K562 (cell line): ENCODE data around the gene LMBR1. TPM values are rescaled to one million over a fixed set of nuclear protein-coding genes. Genes with fewer than 3 reads are reported as not detected.

Source experiments
- ATF2 ChIP-seq: sonication (generic); formaldehyde crosslinking; IDR thresholded peaks from 2 replicates; pipeline ENCODE4 v1.8.1; 2022; ENCODE audit warnings: missing genetic modification reagents
- ATF7 ChIP-seq: fragments of 450-650 bp; IDR thresholded peaks from 2 replicates; pipeline ENCODE4 v1.7.1; 2014; ENCODE audit warnings: mild to moderate bottlenecking, moderate library complexity
- CHD1 ChIP-seq: fragments of 200-600 bp; sonication (generic); IDR thresholded peaks from one replicate; pipeline ENCODE4 v1.6.1; 2012; ENCODE audit warnings: mild to moderate bottlenecking, moderate library complexity, low read length, inconsistent platforms
- COPS2 ChIP-seq: fragments of 450-650 bp; conservative IDR thresholded peaks from 2 replicates; pipeline ENCODE4 v1.6.1; 2016; ENCODE audit warnings: mild to moderate bottlenecking, moderate library complexity
- CREB1 ChIP-seq, 2 experiments: sonication (generic) in 1 of 2; formaldehyde crosslinking in 1 of 2; IDR thresholded peaks; 2 replicates each; pipeline versions ENCODE4 v1.6.1 to v1.8.0; 2012 to 2022; ENCODE audit warnings: inconsistent platforms in 1 of 2, mild to moderate bottlenecking in 1 of 2, missing genetic modification reagents in 1 of 2, moderate library complexity in 1 of 2
- GABPA ChIP-seq: fragments of 200-800 bp; sonication (Bioruptor generic); conservative IDR thresholded peaks from 2 replicates; pipeline ENCODE4 v1.6.1; 2016; ENCODE audit warnings: low read depth, missing genetic modification characterization, missing compliant biosample characterization
- HCFC1 ChIP-seq: IDR thresholded peaks from 2 replicates; pipeline ENCODE4 v1.6.1; 2012; ENCODE audit warnings: low read depth, low read length, improper control_type of control experiment
- HSF4 ChIP-seq: fragments of 250-450 bp; sonication (Bioruptor Pico); IDR thresholded peaks from 2 replicates; pipeline ENCODE4 v2.1.2; 2022; ENCODE audit warnings: mild to moderate bottlenecking, moderate library complexity, borderline replicate concordance
- JUN ChIP-seq, 2 experiments: sonication (generic) in 1 of 2; formaldehyde crosslinking in 1 of 2; IDR thresholded peaks; 2 replicates each; pipeline versions ENCODE4 v1.6.1 to v1.8.0; 2012 to 2022; ENCODE audit warnings: borderline replicate concordance in 2 of 2, mild to moderate bottlenecking in 2 of 2, improper control_type of control experiment in 1 of 2, low read depth in 1 of 2, low read length in 1 of 2, missing genetic modification reagents in 1 of 2
- JUND ChIP-seq, 2 experiments: IDR thresholded peaks; 2 replicates in 1 of 2; 3 replicates in 1 of 2; pipeline ENCODE4 v1.6.1; 2011; ENCODE audit warnings: borderline replicate concordance in 2 of 2, low read depth in 2 of 2, low read length in 2 of 2, improper control_type of control experiment in 1 of 2, missing biosample characterization in 1 of 2, missing genetic modification characterization in 1 of 2, missing genetic modification reagents in 1 of 2
- KDM5B ChIP-seq: fragments of 200-600 bp; sonication (generic); IDR thresholded peaks from 2 replicates; pipeline ENCODE4 v1.6.1; 2012; ENCODE audit warnings: low read depth, mild to moderate bottlenecking, moderate library complexity, low read length, control low read depth, inconsistent platforms; ENCODE audit not compliant: insufficient replicate concordance
- L3MBTL2 ChIP-seq: fragments of 450-650 bp; IDR thresholded peaks from 2 replicates; pipeline ENCODE4 v1.6.1; 2016; ENCODE audit warnings: mild to moderate bottlenecking, moderate library complexity
- NFIC ChIP-seq: fragments of 450-650 bp; IDR thresholded peaks from 2 replicates; pipeline ENCODE4 v1.6.1; 2017; ENCODE audit warnings: mild to moderate bottlenecking, inconsistent platforms
- SAFB ChIP-seq: fragments of 200-400 bp; formaldehyde crosslinking; IDR thresholded peaks from 2 replicates; pipeline ENCODE4 v1.6.1; 2017; ENCODE audit warnings: low read depth, low read length, borderline replicate concordance
- SMARCC2 ChIP-seq: fragments of 450-650 bp; IDR thresholded peaks from 2 replicates; pipeline ENCODE4 v1.6.1; 2017; ENCODE audit warnings: antibody characterized with exemption, moderate library complexity, mild to moderate bottlenecking, low read depth
- TAF15 ChIP-seq: fragments of 200-400 bp; formaldehyde crosslinking; IDR thresholded peaks from 2 replicates; pipeline ENCODE4 v1.6.1; 2017; ENCODE audit warnings: mild to moderate bottlenecking, low read depth, low read length, moderate library complexity
- TGIF2 ChIP-seq: sonication (generic); formaldehyde crosslinking; IDR thresholded peaks from 2 replicates; pipeline ENCODE4 v1.8.1; 2022; ENCODE audit warnings: mild to moderate bottlenecking, missing genetic modification reagents, moderate library complexity
- TOE1 ChIP-seq, 2 experiments: fragments of 450-650 bp in 1 of 2; sonication (generic) in 1 of 2; formaldehyde crosslinking in 1 of 2; IDR thresholded peaks; 2 replicates each; pipeline versions ENCODE4 v1.7.1 to v1.8.0; 2016 to 2022; ENCODE audit warnings: borderline replicate concordance in 2 of 2, mild to moderate bottlenecking in 2 of 2, antibody characterized with exemption in 1 of 2, inconsistent platforms in 1 of 2, low read depth in 1 of 2, missing genetic modification reagents in 1 of 2, moderate library complexity in 1 of 2
- ZBED1 ChIP-seq: IDR thresholded peaks from 2 replicates; pipeline ENCODE4 v1.6.1; 2014
- ZNF263 ChIP-seq: sonication (generic); formaldehyde crosslinking; IDR thresholded peaks from 2 replicates; pipeline ENCODE4 v1.8.0; 2022; ENCODE audit warnings: mild to moderate bottlenecking, missing genetic modification reagents, borderline replicate concordance
- ZNF561 ChIP-seq: fragments of 450-650 bp; formaldehyde crosslinking; conservative IDR thresholded peaks from 2 replicates; pipeline ENCODE4 v1.4.0; 2020; ENCODE audit warnings: mild to moderate bottlenecking, moderate library complexity
- polyA plus RNA-seq, 8 experiments: library from polyadenylated mRNA; depleted of rRNA in 4 of 8; stranded (reverse) in 5 of 8; unstranded in 3 of 8; fragments of >200 nt; fragmentation: Nextera tagmentation in 2 of 8; fragmentation: Illumina TruSeq in 1 of 8; extraction: Ambion mirVana in 2 of 8; extraction: Trizol in 1 of 8; gene quantifications; 2 replicates each; pipeline versions ENCODE4 v1.2.1 to v1.2.3, GENCODE V29; 2011 to 2014; ENCODE audit warnings: inconsistent platforms in 1 of 8, missing spikeins in 1 of 8
- total RNA-seq, 7 experiments: library from RNA; depleted of rRNA in 6 of 7; stranded (reverse); fragments of >200 nt in 6 of 7; fragmentation: Illumina TruSeq in 2 of 7; extraction: Trizol in 2 of 7; gene quantifications; 2 replicates each; pipeline versions ENCODE4 v1.2.1 to v1.2.3, GENCODE V29; 2011 to 2021; ENCODE audit warnings: low replicate concordance in 1 of 7
- TF ChIP-seq, protein P1 (sequence below): fragments of 200-800 bp; sonication (Bioruptor generic); IDR thresholded peaks from 2 replicates; pipeline ENCODE4 v1.6.1; 2017; ENCODE audit warnings: missing genetic modification characterization, missing compliant biosample characterization
- TF ChIP-seq, protein P2 (sequence below), 2 experiments: fragments of 450-650 bp; conservative IDR thresholded peaks; 2 replicates each; pipeline ENCODE4 v1.6.1; 2017; ENCODE audit warnings: mild to moderate bottlenecking in 2 of 2, moderate library complexity in 2 of 2

LMBR1 gene
- total and polyA plus RNA-seq, 9 of the 15 experiments (the other 6 are each of a cell fraction or from before 2014, with no cell fraction given): 7.7 to 90.0 (median 59.9) TPM

- TF ChIP-seq HSF4 (CRISPR knock-in tag): 0 out of 2 replicates have a peak, but pooled peaks have one; percentile 76
- no peak for TF ChIP-seq KDM5B
- TF ChIP-seq SAFB: peak; percentile 38; the same call in 1 of the 2 replicates
- TF ChIP-seq TGIF2 (CRISPR knock-in tag): no peak
- TF ChIP-seq HCFC1: no peak
- TF ChIP-seq ZNF263 (CRISPR knock-in tag): no peak
- no peak for TF ChIP-seq TAF15
- no peak for TF ChIP-seq NFIC
- TF ChIP-seq SMARCC2: no peak
- TF ChIP-seq L3MBTL2: no peak
- TF ChIP-seq, protein P1, sequence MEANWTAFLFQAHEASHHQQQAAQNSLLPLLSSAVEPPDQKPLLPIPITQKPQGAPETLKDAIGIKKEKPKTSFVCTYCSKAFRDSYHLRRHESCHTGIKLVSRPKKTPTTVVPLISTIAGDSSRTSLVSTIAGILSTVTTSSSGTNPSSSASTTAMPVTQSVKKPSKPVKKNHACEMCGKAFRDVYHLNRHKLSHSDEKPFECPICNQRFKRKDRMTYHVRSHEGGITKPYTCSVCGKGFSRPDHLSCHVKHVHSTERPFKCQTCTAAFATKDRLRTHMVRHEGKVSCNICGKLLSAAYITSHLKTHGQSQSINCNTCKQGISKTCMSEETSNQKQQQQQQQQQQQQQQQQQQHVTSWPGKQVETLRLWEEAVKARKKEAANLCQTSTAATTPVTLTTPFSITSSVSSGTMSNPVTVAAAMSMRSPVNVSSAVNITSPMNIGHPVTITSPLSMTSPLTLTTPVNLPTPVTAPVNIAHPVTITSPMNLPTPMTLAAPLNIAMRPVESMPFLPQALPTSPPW (CRISPR knock-in tag): no peak
- TF ChIP-seq, protein P2, sequence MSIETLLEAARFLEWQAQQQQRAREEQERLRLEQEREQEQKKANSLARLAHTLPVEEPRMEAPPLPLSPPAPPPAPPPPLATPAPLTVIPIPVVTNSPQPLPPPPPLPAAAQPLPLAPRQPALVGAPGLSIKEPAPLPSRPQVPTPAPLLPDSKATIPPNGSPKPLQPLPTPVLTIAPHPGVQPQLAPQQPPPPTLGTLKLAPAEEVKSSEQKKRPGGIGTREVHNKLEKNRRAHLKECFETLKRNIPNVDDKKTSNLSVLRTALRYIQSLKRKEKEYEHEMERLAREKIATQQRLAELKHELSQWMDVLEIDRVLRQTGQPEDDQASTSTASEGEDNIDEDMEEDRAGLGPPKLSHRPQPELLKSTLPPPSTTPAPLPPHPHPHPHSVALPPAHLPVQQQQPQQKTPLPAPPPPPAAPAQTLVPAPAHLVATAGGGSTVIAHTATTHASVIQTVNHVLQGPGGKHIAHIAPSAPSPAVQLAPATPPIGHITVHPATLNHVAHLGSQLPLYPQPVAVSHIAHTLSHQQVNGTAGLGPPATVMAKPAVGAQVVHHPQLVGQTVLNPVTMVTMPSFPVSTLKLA (conservative IDR thresholded peaks at IDR 0.05): no peak
- TF ChIP-seq CREB1 (IDR thresholded peaks at IDR 0.05): no peak; the same call in 1 of the 2 replicates
- TF ChIP-seq CREB1 (CRISPR knock-in tag; IDR thresholded peaks at IDR 0.05): 0 out of 2 replicates have a peak, but pooled peaks have one; percentile 2
- TF ChIP-seq ZBED1: no peak
- peak; percentile 67 for TF ChIP-seq GABPA (tag)
- 0 out of 2 replicates have a peak, but pooled peaks have one; percentile 23 for TF ChIP-seq TOE1 (IDR thresholded peaks at IDR 0.05; ENCODE audit: borderline replicate concordance)
- no peak for TF ChIP-seq TOE1 (CRISPR knock-in tag; IDR thresholded peaks at IDR 0.05; ENCODE audit: borderline replicate concordance, low read depth)
- TF ChIP-seq JUND (IDR thresholded peaks at IDR 0.05; ENCODE audit: borderline replicate concordance, low read depth, low read length): no peak
- no peak; the same call in 2 of the 3 replicates for TF ChIP-seq JUND (tag; IDR thresholded peaks at IDR 0.05; ENCODE audit: borderline replicate concordance, low read depth, low read length)
- no peak for TF ChIP-seq ATF2 (CRISPR knock-in tag)
- 0 out of 2 replicates have a peak, but pooled peaks have one; percentile 3 for TF ChIP-seq JUN (IDR thresholded peaks at IDR 0.05; ENCODE audit: borderline replicate concordance, low read depth, low read length)
- TF ChIP-seq JUN (CRISPR knock-in tag; IDR thresholded peaks at IDR 0.05; ENCODE audit: borderline replicate concordance): no peak
- peak; percentile 43 for TF ChIP-seq ATF7
- no peak for TF ChIP-seq COPS2
- peak; percentile 82 for TF ChIP-seq CHD1
- TF ChIP-seq ZNF561 (CRISPR knock-in tag): no peak
These were observed 252.0 kb downstream of the LMBR1 start (continued) for GRCh38 chr7:156640949-156641485.
